Thyroid gland (tissue), 4 donors: ENCODE results near the gene MAD2L2. TPM values are rescaled to one million over a fixed set of nuclear protein-coding genes. Genes with fewer than 3 reads are reported as not detected.
A peak's percentile ranks its signal among the peaks of the same experiment; 100 is the strongest.

ENCODE experiments used
- DNase-seq, 2 donors: peaks; one replicate each; pipeline ENCODE4 v3.0.0-alpha.2; 2019
- H3K27ac ChIP-seq, 3 donors: fragments of 200-600 bp; sonication (generic); 1 replicate in 2 of 3; 2 replicates in 1 of 3; pipeline ENCODE4 v1.5.1; 2016 to 2019; ENCODE audit warnings: mild to moderate bottlenecking in 1 of 3, moderate library complexity in 1 of 3
- H3K27me3 ChIP-seq: fragments of 200-600 bp; sonication (generic); one replicate; pipeline ENCODE4 v1.5.1; 2019
- H3K36me3 ChIP-seq, 2 donors: fragments of 200-600 bp; sonication (generic); one replicate each; pipeline ENCODE4 v1.5.1; 2016 to 2019
- H3K4me1 ChIP-seq, 2 donors: fragments of 200-600 bp; sonication (generic); one replicate each; pipeline ENCODE4 v1.5.1; 2017 to 2019
- H3K4me3 ChIP-seq, 3 donors: fragments of 200-600 bp; sonication (generic); replicated peaks in 1 of 3; 1 replicate in 2 of 3; 2 replicates in 1 of 3; pipeline ENCODE4 v1.5.1; 2016; ENCODE audit warnings: mild to moderate bottlenecking in 1 of 3
- H3K9me3 ChIP-seq: fragments of 200-600 bp; sonication (generic); one replicate; pipeline ENCODE4 v1.5.1; 2017
- POLR2A ChIP-seq, 2 donors: fragments of 450-650 bp; IDR thresholded peaks; one replicate each; pipeline ENCODE4 v1.6.1; 2017; ENCODE audit warnings: antibody characterized with exemption in 2 of 2, mild to moderate bottlenecking in 2 of 2, moderate library complexity in 1 of 2
- WGBS, 2 donors: methylation state at CpG; one replicate each; pipeline ENCODE4 v1.1.5; 2017; 5-methylcytosine and 5-hydroxymethylcytosine counted together
- intact Hi-C: fragments of 100-400 bp; cut with DNase I; formaldehyde crosslinking; loops from one replicate; pipeline ENCODE4 v1.15.1; 2023
- total RNA-seq, 4 donors: library from RNA; depleted of rRNA; stranded (reverse); fragments of >200 nt; gene quantifications; one replicate each; pipeline ENCODE4 v1.2.3, GENCODE V29; 2016
- TF ChIP-seq, protein P1 (sequence below), 6 experiments: fragments of 200-600 bp in 3 of 6; fragments of 450-650 bp in 3 of 6; sonication (generic) in 3 of 6; IDR thresholded peaks; one replicate each; pipeline ENCODE4 v1.5.1; 2016 to 2019; ENCODE audit warnings: antibody characterized with exemption in 6 of 6, mild to moderate bottlenecking in 2 of 6, inconsistent platforms in 1 of 6, moderate library complexity in 1 of 6

Gene MAD2L2
- total RNA-seq, 4 donors from 2014 or later, result 12.0 to 43.9 (median 21.5) TPM

DNA sequence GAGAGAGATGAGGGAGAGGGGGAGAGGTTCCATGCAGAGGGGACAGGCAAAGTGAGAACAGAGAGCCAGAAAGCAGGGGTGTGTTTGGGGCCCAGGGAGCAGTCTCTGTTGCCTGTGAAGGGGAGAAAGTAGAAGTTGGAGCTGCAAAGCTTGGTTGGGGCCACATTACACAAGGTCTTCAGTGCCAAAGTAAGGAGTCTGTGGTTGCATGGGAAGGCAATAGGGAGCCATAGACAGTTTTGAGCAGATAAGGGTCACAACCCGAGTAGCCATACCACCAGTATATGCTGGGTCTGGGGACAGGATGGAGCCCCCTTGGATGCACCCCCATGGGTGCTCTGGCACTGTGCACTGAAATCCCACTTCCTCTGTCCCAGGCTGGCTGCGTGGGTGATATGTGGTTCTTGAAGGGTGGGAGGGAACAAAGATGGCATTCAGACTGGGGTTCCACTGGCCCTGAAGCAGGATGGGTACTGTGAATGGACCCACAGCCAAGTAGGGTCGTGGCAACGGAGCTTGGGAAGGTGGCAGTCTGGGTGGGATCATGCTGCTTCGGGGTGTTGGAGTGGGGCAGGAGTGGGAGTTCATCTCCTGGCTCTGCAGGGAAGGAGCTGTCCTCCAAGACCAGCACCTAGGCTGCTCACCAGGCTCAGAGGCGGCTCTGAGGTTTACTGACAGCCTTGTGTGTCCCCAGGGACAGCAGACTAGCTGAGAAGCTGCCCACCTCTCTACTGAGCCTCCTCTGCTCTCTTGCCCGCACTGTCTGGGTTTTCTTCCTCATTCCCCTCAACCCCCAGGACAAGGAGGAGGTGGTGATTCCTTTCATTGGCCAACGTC lies 22.6 kb upstream of the MAD2L2 start:
- Histone ChIP-seq H3K36me3 (no peaks in the 10 kb centered on the region), H3K4me1 (peaks cover 0 to 11% of the 10 kb centered on the region in 2 donors), H3K9me3 (no peaks in the 10 kb centered on the region), H3K27ac (no peak overlapping the region), H3K4me3 (no peak overlapping the region), H3K27me3 (no peaks in the 10 kb centered on the region)
- no peak for DNase-seq
- intact Hi-C loops, result no loop called here
- TF ChIP-seq, protein P1, sequence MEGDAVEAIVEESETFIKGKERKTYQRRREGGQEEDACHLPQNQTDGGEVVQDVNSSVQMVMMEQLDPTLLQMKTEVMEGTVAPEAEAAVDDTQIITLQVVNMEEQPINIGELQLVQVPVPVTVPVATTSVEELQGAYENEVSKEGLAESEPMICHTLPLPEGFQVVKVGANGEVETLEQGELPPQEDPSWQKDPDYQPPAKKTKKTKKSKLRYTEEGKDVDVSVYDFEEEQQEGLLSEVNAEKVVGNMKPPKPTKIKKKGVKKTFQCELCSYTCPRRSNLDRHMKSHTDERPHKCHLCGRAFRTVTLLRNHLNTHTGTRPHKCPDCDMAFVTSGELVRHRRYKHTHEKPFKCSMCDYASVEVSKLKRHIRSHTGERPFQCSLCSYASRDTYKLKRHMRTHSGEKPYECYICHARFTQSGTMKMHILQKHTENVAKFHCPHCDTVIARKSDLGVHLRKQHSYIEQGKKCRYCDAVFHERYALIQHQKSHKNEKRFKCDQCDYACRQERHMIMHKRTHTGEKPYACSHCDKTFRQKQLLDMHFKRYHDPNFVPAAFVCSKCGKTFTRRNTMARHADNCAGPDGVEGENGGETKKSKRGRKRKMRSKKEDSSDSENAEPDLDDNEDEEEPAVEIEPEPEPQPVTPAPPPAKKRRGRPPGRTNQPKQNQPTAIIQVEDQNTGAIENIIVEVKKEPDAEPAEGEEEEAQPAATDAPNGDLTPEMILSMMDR (IDR thresholded peaks at IDR 0.05), result no peak
- no peak for TF ChIP-seq POLR2A (IDR thresholded peaks at IDR 0.05)
- WGBS, 2 donors, result 73% methylated on average over 6 to 8 of the region's 8 CpGs

DNA sequence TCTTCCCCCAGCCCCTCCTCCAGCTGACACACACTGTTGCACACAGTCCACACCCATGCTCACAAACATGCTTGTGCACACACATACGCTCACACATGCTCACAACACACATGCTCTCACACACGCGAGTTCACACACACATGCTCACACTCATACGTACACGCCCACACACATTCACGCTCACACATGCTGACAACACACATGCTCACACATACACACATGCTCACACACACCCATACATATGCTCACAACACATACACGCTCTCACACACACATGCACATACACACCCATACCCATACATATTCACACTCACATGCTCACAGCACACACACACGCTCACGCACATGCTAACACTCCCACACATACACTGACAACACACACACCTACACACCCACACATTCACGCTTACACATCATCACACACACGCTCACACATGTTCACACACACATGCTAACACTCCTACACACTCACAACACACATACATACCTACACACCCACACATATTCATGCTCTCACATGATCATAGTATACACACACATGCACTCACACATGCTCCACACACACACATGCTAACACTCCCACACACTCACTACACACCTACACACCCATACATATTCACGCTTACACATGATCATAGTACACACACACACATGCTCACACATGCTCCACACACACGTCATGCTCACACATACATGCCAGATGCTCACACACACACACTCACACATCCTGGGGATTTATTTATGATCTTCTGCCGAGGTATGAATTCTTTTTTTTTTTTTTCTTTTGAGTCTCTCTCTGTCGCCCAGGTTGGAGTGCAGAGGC lies 21.2 kb upstream of the MAD2L2 start:
- TF ChIP-seq, protein P1 (IDR thresholded peaks at IDR 0.05), result no peak
- no peak for TF ChIP-seq POLR2A (IDR thresholded peaks at IDR 0.05)
- no peaks in the 10 kb centered on the region for H3K27me3 ChIP-seq
- WGBS, 2 donors, result 81% methylated on average over 15 of the region's 15 CpGs
- H3K4me3 ChIP-seq, result no peak overlapping the region
- no peaks in the 10 kb centered on the region for H3K9me3 ChIP-seq
- intact Hi-C loops, result no loop called here
- peaks cover 0 to under 1% of the 10 kb centered on the region in 2 donors for H3K4me1 ChIP-seq
- H3K36me3 ChIP-seq, result no peaks in the 10 kb centered on the region
- H3K27ac ChIP-seq, result no peak overlapping the region
- no peak for DNase-seq

DNA sequence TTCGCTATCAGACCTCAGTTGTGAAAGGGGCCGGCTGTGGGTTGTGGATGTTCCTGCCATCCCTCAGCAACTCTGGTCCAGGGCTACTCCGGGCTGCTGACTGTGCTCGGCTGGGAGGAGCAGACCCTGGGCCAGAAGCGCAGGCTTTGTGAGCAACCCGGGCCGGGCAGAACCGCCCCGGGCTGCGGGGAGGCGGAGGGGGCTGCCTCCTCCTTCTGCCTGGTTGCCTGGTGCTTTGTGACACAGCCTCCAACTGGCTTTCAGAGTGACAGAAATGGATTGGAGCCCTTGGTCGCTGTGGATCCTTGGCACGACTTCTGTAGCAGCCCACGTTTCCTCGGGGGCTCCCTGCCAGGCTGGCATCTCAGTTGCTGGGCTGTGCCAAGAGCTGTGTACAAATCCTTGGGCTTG lies 20.6 kb upstream of the MAD2L2 start:
- intact Hi-C loops, result no loop called here
- H3K36me3 ChIP-seq, result no peaks in the 10 kb centered on the region
- no peaks in the 10 kb centered on the region for H3K9me3 ChIP-seq
- peak in 1 of 2 donors; percentile 2 for DNase-seq
- H3K27me3 ChIP-seq, result no peaks in the 10 kb centered on the region
- no peak overlapping the region for H3K27ac ChIP-seq
- H3K4me1 ChIP-seq, result no peaks in the 10 kb centered on the region
- WGBS, 2 donors, result 16 to 37% methylated on average over 14 to 15 of the region's 15 CpGs
- H3K4me3 ChIP-seq, result no peak overlapping the region
- TF ChIP-seq, protein P1 (IDR thresholded peaks at IDR 0.05), result no peak
- no peak for TF ChIP-seq POLR2A (IDR thresholded peaks at IDR 0.05)

DNA sequence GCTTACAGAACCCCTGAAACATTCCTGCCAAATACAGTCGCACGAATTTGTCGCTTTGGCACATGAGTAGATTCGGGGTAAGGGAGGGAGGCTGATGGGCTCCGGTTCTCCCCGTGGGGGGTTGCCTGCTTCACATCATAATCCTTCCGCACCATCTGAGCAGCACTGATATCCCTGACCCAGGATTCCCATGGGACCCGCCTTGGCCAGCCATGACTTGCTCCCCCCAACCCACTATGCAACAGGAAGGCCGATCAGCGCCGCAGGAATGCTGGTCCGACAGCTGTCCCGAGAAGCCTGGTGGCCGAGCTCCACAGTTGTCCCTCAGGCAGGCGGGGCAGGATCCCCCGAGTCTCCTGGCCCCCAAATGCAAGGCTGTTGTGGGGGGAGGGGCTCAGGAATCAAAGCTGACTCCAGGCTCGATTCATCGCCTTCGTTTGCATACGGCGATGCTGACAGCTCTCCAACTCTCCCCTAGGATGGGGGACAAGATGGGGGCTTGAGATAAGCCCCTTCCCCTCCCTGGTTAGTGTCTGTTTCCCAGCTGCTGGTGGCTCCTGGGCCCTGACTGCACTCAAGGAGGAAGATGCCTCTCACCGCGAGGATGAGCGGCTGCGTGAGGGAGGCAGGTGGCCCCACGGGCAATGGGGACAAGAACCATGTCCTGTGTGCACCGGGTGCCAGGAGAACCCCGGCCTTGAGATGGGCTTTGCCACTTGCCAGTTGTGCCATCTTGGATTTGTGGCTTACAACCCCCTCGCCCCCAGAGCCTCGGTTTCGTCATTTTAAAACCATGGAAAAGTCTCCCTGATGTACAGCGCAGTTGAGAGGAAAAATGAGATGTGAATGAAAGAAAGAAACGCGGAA lies 19.9 kb upstream of the MAD2L2 start:
- no peak for DNase-seq
- intact Hi-C loops, result no loop called here
- no peaks in the 10 kb centered on the region for H3K36me3 ChIP-seq
- no peak overlapping the region for H3K27ac ChIP-seq
- H3K9me3 ChIP-seq, result no peaks in the 10 kb centered on the region
- no peaks in the 10 kb centered on the region for H3K4me1 ChIP-seq
- no peaks in the 10 kb centered on the region for H3K27me3 ChIP-seq
- H3K4me3 ChIP-seq, result no peak overlapping the region
- no peak for TF ChIP-seq POLR2A (IDR thresholded peaks at IDR 0.05)
- TF ChIP-seq, protein P1 (IDR thresholded peaks at IDR 0.05), result no peak
- WGBS, 2 donors, result 48 to 56% methylated on average over 29 to 31 of the region's 34 CpGs
